Keratinocyte (primary cell): ENCODE results near the gene GPR34. TPM values are rescaled to one million over a fixed set of nuclear protein-coding genes. Genes with fewer than 3 reads are reported as not detected.

Source experiments
- DNase-seq: peaks from one replicate; pipeline ENCODE4 v3.0.0-alpha.2; 2011; ENCODE audit warnings: low read depth, missing footprints, low spot score
- FAIRE-seq: peaks from 2 replicates; lab custom pipeline; 2011; peaks lifted over from hg19 to GRCh38; lab: Jason Lieb, UNC
- H2AFZ ChIP-seq: 2 replicates; pipeline ENCODE4 v1.6.0; 2012; ENCODE audit warnings: low read length, control low read depth, inconsistent platforms; ENCODE audit not compliant: control insufficient read depth
- H3K27ac ChIP-seq: 2 replicates; pipeline ENCODE4 v1.5.1; 2011; ENCODE audit warnings: low read length; ENCODE audit not compliant: control insufficient read depth, insufficient read depth
- H3K27me3 ChIP-seq: 3 replicates; pipeline ENCODE4 v1.6.0; 2011; ENCODE audit warnings: low read length; ENCODE audit not compliant: control insufficient read depth, insufficient read depth; ENCODE audit errors: extremely low read depth
- H3K36me3 ChIP-seq, 2 experiments: 2 replicates in 1 of 2; 3 replicates in 1 of 2; pipeline ENCODE4 v1.5.1; 2011; ENCODE audit warnings: low read length in 2 of 2, mild to moderate bottlenecking in 1 of 2; ENCODE audit not compliant: control insufficient read depth in 2 of 2, insufficient read depth in 2 of 2; ENCODE audit errors: extremely low read depth in 1 of 2
- H3K4me1 ChIP-seq: 3 replicates; pipeline ENCODE4 v1.5.1; 2011; ENCODE audit warnings: low read length; ENCODE audit not compliant: control insufficient read depth, insufficient read depth; ENCODE audit errors: extremely low read depth
- H3K4me2 ChIP-seq: 3 replicates; pipeline ENCODE4 v1.6.0; 2011; ENCODE audit warnings: low read depth, low read length; ENCODE audit not compliant: control insufficient read depth, insufficient read depth; ENCODE audit errors: extremely low read depth
- H3K4me3 ChIP-seq, 3 experiments: fragments of 200-600 bp in 1 of 3; sonication (generic) in 1 of 3; 2 replicates in 2 of 3; 3 replicates in 1 of 3; pipeline ENCODE4 v1.5.1; 2011 to 2016; ENCODE audit warnings: low read length in 3 of 3, mild to moderate bottlenecking in 3 of 3, control low read depth in 2 of 3, inconsistent platforms in 1 of 3, low read depth in 1 of 3, mixed read lengths in 1 of 3, mixed run types in 1 of 3, moderate library complexity in 1 of 3; ENCODE audit not compliant: control insufficient read depth in 2 of 3, insufficient read depth in 2 of 3; ENCODE audit errors: extremely low read depth in 1 of 3
- H3K79me2 ChIP-seq: 2 replicates; pipeline ENCODE4 v1.6.0; 2012; ENCODE audit warnings: low read length; ENCODE audit not compliant: control insufficient read depth, insufficient read depth
- H3K9ac ChIP-seq: 3 replicates; pipeline ENCODE4 v1.6.0; 2011; ENCODE audit warnings: low read length; ENCODE audit not compliant: control insufficient read depth, insufficient read depth; ENCODE audit errors: extremely low read depth
- H3K9me1 ChIP-seq: 3 replicates; pipeline ENCODE4 v1.6.0; 2011; ENCODE audit warnings: low read length; ENCODE audit not compliant: control insufficient read depth, insufficient read depth; ENCODE audit errors: extremely low read depth
- H3K9me3 ChIP-seq: 2 replicates; pipeline ENCODE4 v1.5.1; 2012; ENCODE audit warnings: low read depth, low read length; ENCODE audit not compliant: control insufficient read depth
- H4K20me1 ChIP-seq: 3 replicates; pipeline ENCODE4 v1.6.0; 2011; ENCODE audit warnings: low read length; ENCODE audit not compliant: control insufficient read depth, insufficient read depth; ENCODE audit errors: extremely low read depth
- CTCF ChIP-seq, 3 experiments: IDR thresholded peaks in 1 of 3; conservative IDR thresholded peaks in 1 of 3; optimal IDR thresholded peaks in 1 of 3; 2 replicates in 2 of 3; 3 replicates in 1 of 3; pipeline versions ENCODE3 to v1.5.1; 2011; ENCODE audit warnings: low read length in 3 of 3, mild to moderate bottlenecking in 3 of 3, moderate library complexity in 2 of 3, control low read depth in 1 of 3, inconsistent platforms in 1 of 3; ENCODE audit not compliant: insufficient read depth in 2 of 3; ENCODE audit errors: extremely low read depth in 1 of 3
- EZH2 ChIP-seq: IDR thresholded peaks from one replicate; pipeline ENCODE4 v1.6.1; 2012; ENCODE audit warnings: inconsistent platforms, mild to moderate bottlenecking, low read length, moderate library complexity
- dilution Hi-C: fragments of 300-500 bp; cut with MboI; formaldehyde crosslinking; loops from one replicate; pipeline ENCODE4 v1.7.0; 2020; ENCODE audit warnings: low sequenced_read_pairs; ENCODE audit not compliant: extremely low pct_ligation_motif_present
- polyA plus RNA-seq, 5 experiments: library from polyadenylated mRNA; depleted of rRNA in 3 of 5; stranded (reverse) in 3 of 5; stranded (forward) in 1 of 5; unstranded in 1 of 5; fragments of >200 nt; gene quantifications; 1 replicate in 1 of 5; 2 replicates in 3 of 5; 3 replicates in 1 of 5; pipeline versions ENCODE4 v1.2.1 to v1.2.3, GENCODE V29; 2011 to 2012; ENCODE audit warnings: missing spikeins in 2 of 5, low read depth in 1 of 5, low replicate concordance in 1 of 5

GPR34 gene
- polyA plus RNA-seq, 1 donor (not counting 4 experiments of a cell fraction or from before 2014, with no cell fraction given), result not detected

- no peaks in the 10 kb centered on the region for H3K36me3 ChIP-seq
- FAIRE-seq (no peak), DNase-seq (no peak)
- H3K79me2 ChIP-seq, result no peaks in the 10 kb centered on the region
- H2AFZ ChIP-seq, result no peak within 1 kb of the TSS
- dilution Hi-C loops, result no loop called here
- no peak within 1 kb of the TSS for H3K9ac ChIP-seq
- no peak within 1 kb of the TSS for H3K4me3 ChIP-seq
- no peaks in the 10 kb centered on the region for H3K9me1 ChIP-seq
- no peak within 1 kb of the TSS for H3K27ac ChIP-seq
- no peak for TF ChIP-seq CTCF (optimal IDR thresholded peaks at IDR 0.05 in 1 of 3, IDR thresholded peaks at IDR 0.05 in 1 of 3, conservative IDR thresholded peaks at IDR 0.05 in 1 of 3; ENCODE audit: extremely low read depth in 1 of 3, insufficient read depth in 2 of 3, low read length in 3 of 3)
- no peak for TF ChIP-seq EZH2
- no peak within 1 kb of the TSS for H3K4me2 ChIP-seq
- no peaks in the 10 kb centered on the region for H3K4me1 ChIP-seq
- H3K27me3 ChIP-seq, result no peaks in the 10 kb centered on the region
- no peaks in the 10 kb centered on the region for H3K9me3 ChIP-seq
- H4K20me1 ChIP-seq, result no peaks in the 10 kb centered on the region
Measured at GRCh38 chrX:41723826-41724225, 35.1 kb downstream of the GPR34 start, which contains the start of gene GPR82. Gene GPR82, plus strand, starts transcription at chrX:41724181. Its CDS starts 2,846 bp downstream, at chrX:41727027.

GRCh38 chrX:41728125-41728524 is 39.4 kb downstream of the GPR34 start:
- no peaks in the 10 kb centered on the region for H3K9me1 ChIP-seq
- no peak overlapping the region for H3K4me2 ChIP-seq
- no peaks in the 10 kb centered on the region for H3K4me1 ChIP-seq
- TF ChIP-seq EZH2 (no peak), CTCF (optimal IDR thresholded peaks at IDR 0.05 in 1 of 3, IDR thresholded peaks at IDR 0.05 in 1 of 3, conservative IDR thresholded peaks at IDR 0.05 in 1 of 3; ENCODE audit: extremely low read depth in 1 of 3, insufficient read depth in 2 of 3, low read length in 3 of 3) (no peak)
- H3K9me3 ChIP-seq, result no peaks in the 10 kb centered on the region
- H3K9ac ChIP-seq, result no peak overlapping the region
- H3K27ac ChIP-seq, result no peak overlapping the region
- H2AFZ ChIP-seq, result no peak overlapping the region
- no peak overlapping the region for H3K4me3 ChIP-seq
- no peaks in the 10 kb centered on the region for H4K20me1 ChIP-seq
- no peaks in the 10 kb centered on the region for H3K79me2 ChIP-seq
- no peak for FAIRE-seq
- no peak for DNase-seq
- dilution Hi-C loops, result no loop called here
- no peaks in the 10 kb centered on the region for H3K36me3 ChIP-seq
- no peaks in the 10 kb centered on the region for H3K27me3 ChIP-seq
